Stimulated activated naive CD4-positive, alpha-beta T cell (primary cell): Measurements from ENCODE around the gene ANKRD37.
"Not testable (repeated sequence)": the region's sequence is repeated elsewhere in the genome, so short reads cannot be mapped to it uniquely, and the experiment has no call there.

Experiments used
- DNase-seq, 6 experiments: peaks; one replicate each; lab custom pipeline; 2025; lab: John Stamatoyannopoulos, UW

ANKRD37 gene, protein sequence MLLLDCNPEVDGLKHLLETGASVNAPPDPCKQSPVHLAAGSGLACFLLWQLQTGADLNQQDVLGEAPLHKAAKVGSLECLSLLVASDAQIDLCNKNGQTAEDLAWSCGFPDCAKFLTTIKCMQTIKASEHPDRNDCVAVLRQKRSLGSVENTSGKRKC

DNA sequence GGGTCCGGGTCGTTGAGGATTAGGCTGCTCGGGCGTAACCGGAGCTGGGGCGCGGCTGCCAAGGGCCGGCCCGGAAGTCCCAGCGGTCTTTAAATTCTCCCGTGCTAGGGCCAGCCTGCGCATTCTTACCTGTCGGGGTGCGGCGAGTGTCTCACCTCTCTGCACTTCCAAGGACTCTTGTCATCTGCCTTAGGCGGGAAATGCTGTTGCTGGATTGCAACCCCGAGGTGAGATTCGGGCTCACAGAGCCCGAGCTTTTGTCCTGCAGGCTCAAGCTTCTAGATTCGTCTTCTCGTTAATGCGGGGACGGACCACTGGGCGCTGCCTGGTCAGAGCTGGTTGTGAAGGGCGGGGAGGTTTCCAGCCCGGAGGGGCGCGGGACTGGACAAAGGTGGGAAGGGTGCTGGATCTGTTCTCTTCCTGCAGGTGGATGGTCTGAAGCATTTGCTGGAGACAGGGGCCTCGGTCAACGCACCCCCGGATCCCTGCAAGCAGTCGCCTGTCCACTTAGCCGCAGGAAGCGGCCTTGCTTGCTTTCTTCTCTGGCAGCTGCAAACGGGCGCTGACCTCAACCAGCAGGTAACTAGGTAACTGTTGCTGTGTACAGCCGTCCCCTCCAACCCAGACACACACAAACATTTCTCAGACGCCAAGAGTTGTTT lies at the start of gene ANKRD37:
Gene ANKRD37 (plus strand): TSS at position 118 of the 662 bp plus-strand sequence. CDS start 83 bp downstream, at position 201.
- DNase-seq: no peak

DNA sequence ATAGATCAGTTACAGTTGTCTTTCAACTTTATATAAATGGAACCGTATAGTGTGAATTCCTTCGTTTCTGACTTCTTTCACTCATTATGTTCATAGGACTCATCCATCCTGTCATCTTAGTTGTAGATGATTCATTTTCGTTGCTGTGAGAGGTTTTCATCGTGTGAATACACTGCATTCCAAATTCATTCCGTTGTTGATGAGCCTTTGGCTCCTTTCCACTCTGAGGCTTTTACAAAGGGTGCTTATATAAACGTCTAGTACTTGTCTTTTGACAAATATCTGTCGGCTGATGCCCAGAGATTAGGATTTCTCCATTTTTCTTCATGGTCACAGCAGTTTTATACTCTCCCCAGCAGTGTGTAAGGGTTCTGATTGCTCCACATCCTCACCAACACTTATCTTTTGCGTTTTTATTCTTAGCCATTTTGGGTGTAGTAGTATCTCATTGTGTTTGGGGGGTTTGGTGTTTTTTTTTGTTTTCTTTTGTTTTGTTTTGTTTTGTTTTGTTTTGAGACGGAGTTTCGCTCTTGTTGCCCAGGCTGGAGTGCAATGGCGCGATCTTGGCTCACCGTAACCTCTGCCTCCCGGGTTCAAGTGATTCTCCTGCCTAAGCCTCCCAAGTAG lies 49.6 kb upstream of the ANKRD37 start:
- no peak for DNase-seq

DNA sequence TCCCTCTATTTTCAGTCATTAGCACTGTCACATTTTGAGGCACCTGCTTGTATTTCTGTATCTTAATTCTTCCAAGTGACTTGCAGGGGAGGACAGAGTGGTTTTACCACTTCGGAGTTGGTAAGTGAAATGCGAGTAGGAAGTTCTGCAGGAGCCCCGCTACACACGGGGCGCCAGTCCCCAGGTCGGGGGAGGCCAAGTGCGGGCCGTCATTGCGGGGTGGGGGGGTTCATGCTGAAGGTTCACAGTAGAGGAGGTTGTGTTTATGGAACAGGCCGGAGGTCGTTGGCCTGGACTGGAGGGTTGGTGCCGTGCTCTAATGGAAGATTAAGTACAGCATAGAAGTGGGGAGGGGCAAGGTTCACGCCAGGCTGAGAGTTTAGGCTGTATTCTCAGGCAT lies 45.0 kb upstream of the ANKRD37 start:
- no peak for DNase-seq

DNA sequence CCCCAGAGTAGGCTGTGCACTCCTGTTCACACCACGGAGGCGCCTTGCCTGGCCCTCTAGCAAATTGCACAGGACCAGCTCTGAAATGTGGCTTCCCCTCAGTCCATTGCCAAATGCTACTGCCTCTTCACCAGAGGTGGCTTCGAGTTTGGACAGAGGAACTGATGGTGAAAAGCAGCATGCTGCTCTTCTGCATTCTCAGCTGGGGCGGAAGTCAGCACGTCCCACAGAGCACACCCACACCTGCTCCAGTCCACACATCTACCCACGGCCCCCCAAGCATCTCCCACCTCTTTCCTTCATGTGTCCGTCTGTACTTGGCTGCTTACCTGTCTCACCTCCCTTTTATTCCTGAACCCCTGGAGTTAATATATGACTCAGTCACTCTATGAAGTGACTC lies 44.4 kb upstream of the ANKRD37 start:
- DNase-seq: no peak

DNA sequence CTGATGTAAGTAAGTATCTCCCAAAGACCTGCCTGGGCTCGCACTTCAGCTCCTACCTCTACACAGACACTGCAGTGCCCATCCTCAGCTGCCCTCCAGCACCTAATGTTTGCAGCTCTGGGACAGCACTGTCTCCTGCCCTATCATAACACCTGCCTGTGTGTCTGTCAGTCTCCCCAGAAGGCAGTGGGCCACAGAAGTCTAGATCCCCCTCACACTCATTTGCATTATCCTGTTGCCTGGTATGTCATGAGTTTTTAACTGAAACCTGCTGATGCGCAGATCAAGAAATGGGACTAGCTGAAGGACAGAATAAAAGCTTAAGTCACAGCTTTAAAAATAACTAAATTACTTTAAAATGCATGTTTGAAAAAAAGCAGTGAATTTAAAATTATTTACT lies 43.9 kb upstream of the ANKRD37 start:
- DNase-seq: no peak

DNA sequence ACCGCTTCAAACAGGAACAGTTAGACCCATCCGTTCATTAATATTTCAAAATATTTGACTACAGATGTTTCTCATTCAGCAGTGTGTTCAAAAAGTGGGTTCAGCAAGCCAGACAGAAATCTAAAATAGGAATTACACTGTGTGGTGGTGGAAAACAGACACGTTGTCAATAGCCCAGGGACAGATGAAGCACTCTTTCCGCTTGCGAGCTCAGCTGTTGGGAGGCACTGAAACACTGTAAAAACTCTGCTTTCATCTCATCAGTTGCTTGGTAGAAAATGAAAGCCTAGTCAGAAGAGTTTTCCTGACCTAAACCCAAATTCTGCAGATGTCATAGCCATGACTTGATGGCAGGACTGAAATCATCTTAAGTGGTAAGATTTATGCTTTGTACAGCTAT lies 39.4 kb upstream of the ANKRD37 start:
- no peak for DNase-seq

DNA sequence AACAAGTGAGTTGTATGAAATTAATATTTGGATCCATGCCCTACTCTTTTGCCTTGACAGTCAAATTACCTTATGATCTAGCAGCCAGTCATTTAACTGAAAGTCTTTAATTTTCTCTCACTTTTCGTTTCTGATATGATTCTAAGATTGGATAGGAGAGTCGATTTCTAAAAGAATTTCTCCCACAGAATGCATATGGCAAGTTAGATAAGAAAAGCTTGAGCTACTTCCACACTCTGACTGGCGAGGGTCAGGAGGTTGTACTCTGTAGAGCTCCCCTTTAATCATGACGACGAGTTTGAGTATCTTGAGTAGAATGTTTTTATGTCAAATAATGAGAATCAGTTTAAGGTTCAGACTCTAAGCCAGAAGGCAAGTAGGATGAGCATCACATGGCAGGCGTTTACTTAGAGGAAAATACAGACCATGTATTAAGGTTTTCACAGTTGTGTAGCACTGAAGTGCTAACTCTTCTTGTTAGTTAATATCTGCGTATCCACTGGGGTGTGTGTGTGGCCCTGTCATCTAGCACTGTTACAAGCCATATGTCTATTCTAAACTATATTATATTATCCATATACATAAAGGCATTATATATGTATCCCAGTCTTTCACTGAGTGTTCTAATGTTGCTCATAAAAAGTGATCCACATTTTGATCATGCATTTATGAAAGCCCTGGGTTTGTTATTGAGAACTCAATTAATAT lies 38.8 kb upstream of the ANKRD37 start:
- DNase-seq: no peak

DNA sequence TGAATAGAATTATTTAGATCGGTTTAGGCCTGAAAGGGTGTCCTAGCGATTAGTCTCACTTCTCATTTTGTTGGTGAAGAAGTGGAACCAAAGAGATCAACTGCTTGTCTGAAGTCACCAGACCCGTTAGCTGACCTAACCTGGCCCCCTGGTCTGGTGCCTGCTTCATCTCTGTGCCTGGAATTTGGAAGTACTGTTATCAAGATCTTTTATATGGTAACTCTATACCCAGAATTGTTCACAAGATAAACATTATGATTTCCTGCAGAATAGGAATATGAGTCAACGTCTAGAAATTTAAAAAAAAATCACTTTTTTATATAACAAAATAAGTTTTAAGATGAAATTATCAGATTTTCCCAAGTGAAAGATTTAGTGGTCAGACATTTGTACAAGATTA lies 38.1 kb upstream of the ANKRD37 start:
- no peak for DNase-seq

DNA sequence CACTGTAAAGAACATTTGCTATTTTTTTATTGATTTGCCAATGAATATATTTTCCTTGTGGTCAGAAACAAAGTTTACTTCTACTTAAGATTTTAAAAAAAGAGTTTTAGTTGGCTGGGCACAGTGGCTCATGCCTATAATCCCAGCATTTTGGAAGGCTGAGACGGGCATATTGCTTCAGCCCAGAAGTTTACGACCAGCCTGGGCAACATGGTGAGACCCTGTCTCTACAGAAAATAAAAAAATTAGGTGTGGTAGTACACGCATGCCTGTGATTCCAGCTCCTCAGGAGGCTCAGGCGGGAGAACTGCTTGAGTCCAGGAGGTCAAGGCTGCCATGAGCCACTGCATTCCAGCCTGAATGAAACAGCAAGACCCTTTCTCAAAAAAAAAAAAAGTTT lies 37.7 kb upstream of the ANKRD37 start:
- no peak for DNase-seq

DNA sequence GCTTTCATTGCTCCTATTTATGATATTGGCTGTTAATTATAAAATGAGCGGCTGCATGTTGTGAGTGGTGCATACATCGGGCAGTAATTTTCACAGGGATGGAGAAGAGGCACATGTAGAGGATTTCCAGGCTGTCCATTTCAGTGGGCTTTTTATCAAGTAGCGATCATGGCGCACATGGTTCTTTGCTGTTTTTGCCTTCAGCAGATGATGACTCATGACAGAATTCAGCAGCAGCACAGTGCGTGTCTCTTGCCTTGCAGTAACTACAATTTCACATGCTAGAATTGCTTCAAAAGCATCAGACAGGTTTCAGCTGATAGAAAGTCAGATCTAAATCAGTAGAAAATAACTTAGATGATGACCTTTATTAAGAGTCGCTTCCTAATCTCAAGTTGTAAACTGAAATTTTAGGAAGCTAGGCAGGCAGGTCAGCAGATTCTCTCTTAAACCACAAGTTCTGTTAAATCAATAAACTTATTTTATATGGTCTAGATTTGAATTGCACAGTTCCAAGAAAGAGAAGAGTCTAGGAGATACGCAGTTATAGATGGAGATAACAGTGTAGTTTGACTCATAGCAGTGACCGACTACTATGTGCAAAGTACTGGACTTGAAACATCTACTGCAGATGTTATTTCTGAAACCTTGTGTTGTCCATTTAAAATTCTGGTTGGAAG lies 36.7 kb upstream of the ANKRD37 start:
- DNase-seq: no peak

DNA sequence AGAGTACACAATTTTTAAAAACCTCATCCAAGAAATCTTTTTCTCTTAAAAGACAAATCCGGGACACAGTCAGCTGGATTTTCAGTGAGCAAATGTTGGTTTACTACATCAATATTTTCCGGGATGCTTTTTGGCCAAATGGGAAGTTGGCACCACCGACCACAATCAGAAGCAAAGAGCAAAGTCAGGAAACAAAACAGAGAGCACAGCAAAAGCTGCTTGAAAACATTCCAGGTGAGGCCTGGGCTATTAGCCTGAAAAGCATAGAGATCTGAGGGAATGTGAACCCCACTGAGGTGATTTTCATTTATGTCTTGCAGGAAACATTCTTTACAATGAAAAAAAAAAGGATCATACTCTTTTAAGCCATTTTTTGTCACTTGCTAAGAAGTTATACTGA lies 34.8 kb upstream of the ANKRD37 start:
- no peak for DNase-seq

DNA sequence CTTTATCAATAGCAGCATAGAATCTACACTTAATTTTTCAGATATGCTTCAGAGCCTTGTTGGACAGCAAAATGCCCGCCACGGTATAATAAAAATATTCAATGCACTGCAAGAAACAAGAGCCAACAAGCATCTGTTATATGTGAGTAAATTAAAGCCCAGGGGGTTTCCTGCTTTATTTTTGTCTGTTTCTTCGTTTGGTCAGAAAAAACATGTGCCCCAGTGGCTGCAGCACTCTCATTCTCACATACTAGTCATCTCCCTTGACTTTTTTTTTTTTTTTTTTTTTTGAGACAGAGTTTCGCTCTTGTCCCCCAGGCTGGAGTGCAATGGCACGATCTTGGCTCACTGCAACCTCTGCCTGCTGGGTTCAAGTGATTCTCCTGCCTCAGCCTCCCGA lies 34.1 kb upstream of the ANKRD37 start:
- not testable (repeated sequence) for DNase-seq

DNA sequence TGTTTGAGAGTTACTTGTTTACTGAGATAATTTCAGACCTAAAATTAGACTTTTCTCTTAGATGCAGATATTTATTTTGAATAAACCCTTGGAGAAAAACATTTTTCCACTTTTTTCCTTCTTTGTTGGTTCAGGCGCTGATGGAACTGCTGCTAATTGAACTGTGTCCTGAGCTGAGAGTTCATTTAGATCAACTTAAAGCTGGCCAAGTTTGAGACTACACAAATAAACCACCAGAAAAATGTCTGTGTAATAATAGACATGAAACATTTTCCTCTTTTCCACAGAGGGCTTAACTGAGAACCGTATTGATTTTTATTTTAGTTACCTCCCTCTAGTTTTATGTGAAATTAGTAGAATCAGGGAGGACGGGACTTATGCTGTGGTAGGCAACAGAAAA lies 33.4 kb upstream of the ANKRD37 start:
- no peak for DNase-seq

DNA sequence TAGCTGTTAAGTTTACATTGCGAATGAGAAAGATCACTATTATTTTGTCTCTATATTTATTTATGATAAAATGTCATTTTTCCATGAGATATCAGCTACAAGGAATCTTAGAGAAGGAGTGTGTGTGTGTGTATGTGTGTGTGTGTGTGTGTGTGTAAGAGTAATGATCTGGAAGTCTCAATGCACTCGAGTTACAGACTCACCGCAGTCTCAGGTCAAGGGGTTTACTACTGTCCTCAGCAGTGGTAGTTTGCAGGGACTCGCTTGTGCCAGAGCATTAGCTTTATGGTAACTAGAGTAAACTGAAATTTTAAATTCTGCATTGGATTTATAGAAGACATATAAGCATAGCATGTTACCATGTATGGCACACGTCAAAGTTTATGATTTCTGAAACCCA lies 31.8 kb upstream of the ANKRD37 start:
- DNase-seq: no peak

DNA sequence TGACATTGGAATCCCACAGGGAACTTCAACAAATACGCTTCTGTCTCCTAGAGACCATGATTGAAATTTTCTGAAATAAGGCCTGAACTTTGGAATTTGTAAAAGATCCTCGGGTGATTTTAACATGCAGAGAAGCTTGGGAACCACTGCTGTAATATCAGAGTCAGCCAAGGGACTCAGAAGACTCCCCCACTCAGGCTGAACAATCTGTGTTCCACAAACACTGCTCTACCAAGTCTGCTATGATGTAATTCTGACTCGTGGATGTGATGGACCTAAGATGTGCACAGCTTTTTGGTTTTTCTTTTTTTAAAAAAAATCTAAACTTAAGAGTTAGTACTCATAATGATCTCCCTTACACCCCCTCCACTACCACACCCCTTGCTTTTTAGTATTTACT lies 26.9 kb upstream of the ANKRD37 start:
- DNase-seq: no peak

DNA sequence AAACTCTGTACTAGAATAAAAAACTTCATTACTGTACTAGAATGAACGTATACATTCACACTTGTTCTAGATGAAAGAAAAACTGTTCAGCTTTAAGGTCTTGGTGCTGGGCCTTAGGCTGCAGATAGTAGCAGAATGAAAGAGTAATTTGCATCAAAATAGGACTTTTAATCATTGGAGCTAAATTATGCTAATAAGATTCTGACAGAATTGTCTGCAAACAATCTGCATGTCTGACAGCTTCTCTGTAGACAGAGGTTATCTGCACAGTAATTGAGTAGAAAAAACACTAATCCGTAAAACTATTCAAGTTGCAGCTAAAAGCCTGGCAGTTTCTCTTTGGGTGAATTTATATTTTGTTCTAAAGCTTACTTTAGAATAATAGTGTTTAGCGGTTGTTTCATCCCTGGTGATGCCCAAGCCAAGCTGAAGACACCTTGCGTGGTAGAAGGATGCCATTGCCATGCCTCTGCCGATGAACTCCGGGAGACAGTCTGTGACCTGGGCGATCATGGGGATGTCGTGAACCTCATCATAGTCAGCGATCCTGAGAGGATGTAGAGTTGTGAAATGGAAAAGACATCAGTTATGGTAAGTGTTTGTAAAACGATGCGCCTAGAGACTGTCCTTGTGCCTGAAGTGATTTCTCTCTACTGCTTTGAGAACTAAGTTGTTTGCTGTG lies 26.2 kb upstream of the ANKRD37 start:
- DNase-seq: no peak

DNA sequence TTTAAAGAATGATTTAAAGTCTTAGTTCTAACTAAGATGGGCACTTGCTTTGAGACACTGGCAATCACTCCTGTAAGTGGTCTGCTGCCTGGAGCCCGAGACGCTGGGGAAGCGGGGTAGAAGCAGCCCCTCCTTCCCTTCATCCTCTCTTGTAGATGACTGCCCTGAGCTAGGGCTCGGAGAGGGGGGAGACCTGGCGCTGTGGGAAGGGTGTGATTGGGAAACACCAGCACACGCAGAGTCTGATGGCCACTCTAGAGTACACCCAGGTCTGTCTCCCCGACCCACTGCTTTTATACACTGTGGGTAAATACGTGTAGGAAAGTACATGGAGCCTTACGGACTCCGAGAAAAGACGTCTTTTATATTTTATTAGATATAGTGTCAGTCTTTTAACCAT lies 24.9 kb upstream of the ANKRD37 start:
- no peak for DNase-seq

DNA sequence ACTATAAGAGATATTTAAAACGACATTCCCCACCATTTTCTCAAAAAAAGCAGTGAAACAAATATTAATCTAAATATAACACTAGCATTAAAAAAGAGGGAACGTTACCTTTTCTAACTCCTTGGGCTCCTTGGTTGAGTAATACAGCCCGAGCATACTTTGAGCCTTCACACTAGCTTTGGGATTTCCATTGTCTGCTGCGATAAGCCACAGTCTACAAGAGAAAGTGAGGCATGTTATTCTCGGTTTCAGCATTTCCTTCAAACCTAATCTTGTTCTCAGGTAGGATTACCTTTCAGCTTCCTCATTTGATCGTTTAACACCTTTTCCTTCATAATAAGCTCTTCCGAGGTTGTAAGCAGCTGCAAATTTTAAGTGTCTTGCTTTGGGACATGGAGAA lies 22.6 kb upstream of the ANKRD37 start:
- no peak for DNase-seq

DNA sequence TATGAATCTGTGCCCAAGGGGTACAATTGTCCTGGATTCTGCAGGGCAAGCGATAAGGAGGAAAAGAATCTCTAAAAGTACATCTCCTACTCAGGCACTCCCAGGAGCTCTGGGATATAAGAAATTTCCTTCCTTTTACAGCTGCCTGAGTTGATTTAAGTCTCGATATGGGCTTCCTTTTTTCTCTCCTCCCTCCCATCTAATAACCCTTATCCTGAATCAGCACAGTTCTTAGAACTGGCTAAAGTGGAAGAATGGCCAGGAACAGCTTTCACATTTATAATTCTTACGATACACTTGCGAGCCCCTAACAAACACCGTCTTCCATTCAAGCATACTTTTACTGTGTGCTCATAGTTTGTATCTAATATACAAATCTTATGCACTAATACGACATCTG lies 22.1 kb upstream of the ANKRD37 start:
- no peak for DNase-seq

DNA sequence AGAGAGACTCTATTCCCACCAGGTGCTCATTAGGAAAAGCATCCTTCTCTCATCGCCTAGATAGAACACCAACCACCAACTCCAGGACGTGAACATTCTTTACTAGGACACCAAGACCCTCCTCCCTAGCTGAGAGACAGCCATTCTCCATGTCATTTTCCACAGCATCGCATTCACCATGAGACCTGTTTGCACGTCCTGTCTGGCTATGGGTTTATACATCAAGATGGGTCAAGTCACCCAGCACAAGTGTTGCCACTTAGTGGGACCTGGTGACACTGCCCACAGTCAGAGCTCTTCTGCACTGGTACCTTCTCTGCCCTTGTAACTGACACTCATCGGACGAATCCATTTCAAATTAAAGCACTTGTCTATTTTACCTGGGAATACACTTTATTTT lies 18.4 kb upstream of the ANKRD37 start:
- DNase-seq: no peak

DNA sequence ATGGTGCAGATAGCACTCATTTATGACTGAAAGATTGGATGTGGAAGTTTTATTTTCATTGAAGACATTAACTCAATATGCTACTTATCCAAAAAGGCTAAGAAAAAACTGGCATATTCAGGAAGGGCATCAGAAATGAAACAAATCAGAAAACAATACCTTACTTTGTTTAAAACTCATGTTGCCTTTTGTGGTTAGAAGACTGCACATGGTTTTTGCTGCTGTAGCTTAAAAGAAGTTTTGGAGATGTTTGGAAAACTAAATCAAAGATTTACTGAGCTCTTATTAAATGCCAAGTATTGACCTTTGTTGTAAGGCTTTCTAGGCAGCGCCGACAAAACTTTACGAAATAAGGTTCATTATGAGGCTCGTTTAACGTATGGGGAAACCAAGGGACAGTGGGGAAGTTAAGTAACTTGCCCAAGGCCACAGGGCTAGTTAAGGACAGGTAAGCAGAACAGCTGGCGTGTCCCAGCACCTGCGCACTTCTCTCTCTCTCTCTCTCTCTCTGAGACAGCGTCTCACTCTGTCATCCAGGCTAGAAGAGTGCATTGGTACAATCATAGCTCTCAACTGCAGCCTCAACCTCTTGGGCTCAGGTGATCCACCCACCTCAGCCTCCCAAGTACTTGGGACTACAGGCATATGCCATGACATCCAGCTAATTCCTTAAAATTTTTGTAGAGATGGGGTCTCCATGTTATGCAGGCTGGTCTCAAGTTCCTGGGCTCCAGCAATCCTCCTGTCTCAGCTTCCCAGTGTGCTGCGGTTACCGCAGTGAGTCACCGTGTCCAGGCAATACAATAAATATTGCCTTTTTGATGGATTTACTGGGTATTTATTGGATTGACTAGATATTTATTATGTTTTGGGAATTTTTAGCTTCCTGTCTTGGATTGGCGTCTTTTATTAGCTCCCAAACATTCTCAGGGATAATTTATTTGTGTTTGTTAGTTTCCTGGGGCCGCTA lies 17.0 kb upstream of the ANKRD37 start:
- DNase-seq: no peak
